GM12873 (cell line): ENCODE data around the gene RBMS3.
A peak's percentile ranks its signal among the peaks of the same experiment; 100 is the strongest.

Experiments
- CTCF ChIP-seq: IDR thresholded peaks from 2 replicates; pipeline ENCODE4 v1.5.1; 2012; ENCODE audit warnings: low read depth, mild to moderate bottlenecking, moderate library complexity, low read length, control low read depth; ENCODE audit not compliant: insufficient read depth; ENCODE audit errors: missing control alignments

The RBMS3 gene

GRCh38 chr3:30004481-30004880 lies 723.6 kb downstream of the RBMS3 start:
- no peak for TF ChIP-seq CTCF

GRCh38 chr3:30006111-30006510 lies 725.2 kb downstream of the RBMS3 start:
- TF ChIP-seq CTCF = no peak

GRCh38 chr3:30007668-30008067 lies 726.8 kb downstream of the RBMS3 start:
- TF ChIP-seq CTCF = no peak

GRCh38 chr3:30011237-30011803 lies 730.4 kb downstream of the RBMS3 start:
- no peak for TF ChIP-seq CTCF

GRCh38 chr3:30012941-30013543 lies 732.2 kb downstream of the RBMS3 start:
- peak; percentile 66 for TF ChIP-seq CTCF

- no peak for TF ChIP-seq CTCF
These were observed 737.0 kb downstream of the RBMS3 start for GRCh38 chr3:30017901-30018300.

GRCh38 chr3:30020380-30020779 lies 739.5 kb downstream of the RBMS3 start:
- TF ChIP-seq CTCF = no peak

GRCh38 chr3:30024466-30024865 lies 743.6 kb downstream of the RBMS3 start:
- no peak for TF ChIP-seq CTCF
